ENCODE measurements around the gene EYS.

- TF ChIP-seq CTCF (IDR thresholded peaks at IDR 0.05), result no peak
- TF ChIP-seq POLR2A (IDR thresholded peaks at IDR 0.05; ENCODE audit: low read depth), result no peak
Measured at GRCh38 chr6:64694356-64694755, 1012.7 kb downstream of the EYS start.
